WTC11 (cell line): ENCODE results near the gene KLHL25. TPM values are rescaled to one million over a fixed set of nuclear protein-coding genes. Genes with fewer than 3 reads are reported as not detected.

Source experiments
- ATAC-seq: fragments of 200-7000 bp; cut with Tn5 transposase; 2 replicates; pipeline ENCODE4 v1.10.0; 2021; ENCODE audit warnings: mild to moderate bottlenecking, moderate library complexity
- CTCF ChIA-PET: fragments of 300-600 bp; sonication (Branson Sonifier 250); formaldehyde crosslinking; loops from one replicate; lab custom pipeline; 2021; ENCODE audit warnings: antibody characterized with exemption; lab: Charles Lee
- POLR2A ChIA-PET: fragments of 350-600 bp; sonication (Branson Sonifier 250); formaldehyde crosslinking; loops from one replicate; lab custom pipeline; 2021; ENCODE audit warnings: antibody characterized with exemption; lab: Charles Lee
- DNase-seq: peaks from one replicate; pipeline ENCODE4 v3.0.0; 2021; ENCODE audit warnings: low spot score
- H3K27ac Mint-ChIP-seq: 2 replicates; pipeline ENCODE4 v1.8.0; 2021; ENCODE audit warnings: mixed read lengths
- H3K27me3 Mint-ChIP-seq: 2 replicates; pipeline ENCODE4 v1.8.0; 2021; ENCODE audit warnings: low read depth, mild to moderate bottlenecking, moderate library complexity, mixed read lengths
- H3K36me3 Mint-ChIP-seq: 2 replicates; pipeline ENCODE4 v1.8.0; 2021; ENCODE audit warnings: mixed read lengths
- H3K4me1 Mint-ChIP-seq: 2 replicates; pipeline ENCODE4 v1.8.0; 2022; ENCODE audit warnings: mixed read lengths
- H3K4me3 Mint-ChIP-seq: 2 replicates; pipeline ENCODE4 v1.8.0; 2021; ENCODE audit warnings: mild to moderate bottlenecking, moderate library complexity, mixed read lengths
- H3K9me3 Mint-ChIP-seq: 2 replicates; pipeline ENCODE4 v1.8.0; 2021; ENCODE audit warnings: mixed read lengths
- ATF2 ChIP-seq: sonication (generic); formaldehyde crosslinking; IDR thresholded peaks from 2 replicates; pipeline ENCODE4 v1.8.1; 2022; ENCODE audit warnings: low read depth, missing genetic modification reagents, borderline replicate concordance
- CREB1 ChIP-seq: sonication (generic); formaldehyde crosslinking; IDR thresholded peaks from 2 replicates; pipeline ENCODE4 v1.8.0; 2023; ENCODE audit warnings: mild to moderate bottlenecking, missing genetic modification reagents
- CREM ChIP-seq: sonication (generic); formaldehyde crosslinking; IDR thresholded peaks from 2 replicates; pipeline ENCODE4 v1.8.1; 2022; ENCODE audit warnings: mild to moderate bottlenecking, missing genetic modification reagents, moderate library complexity
- FOXJ3 ChIP-seq: sonication (generic); formaldehyde crosslinking; IDR thresholded peaks from 2 replicates; pipeline ENCODE4 v1.9.0; 2021; ENCODE audit warnings: missing genetic modification reagents, mild to moderate bottlenecking, borderline replicate concordance
- IRF1 ChIP-seq: sonication (generic); formaldehyde crosslinking; IDR thresholded peaks from 2 replicates; pipeline ENCODE4 v1.8.0; 2023; ENCODE audit warnings: missing genetic modification reagents
- IRF2 ChIP-seq: sonication (generic); formaldehyde crosslinking; IDR thresholded peaks from 2 replicates; pipeline ENCODE4 v1.8.0; 2022; ENCODE audit warnings: low read depth, missing genetic modification reagents, borderline replicate concordance
- JUN ChIP-seq: sonication (generic); formaldehyde crosslinking; IDR thresholded peaks from 2 replicates; pipeline ENCODE4 v1.8.0; 2023; ENCODE audit warnings: mild to moderate bottlenecking, missing genetic modification reagents
- MXD4 ChIP-seq: fragments of 250-450 bp; sonication (Bioruptor Pico); IDR thresholded peaks from 2 replicates; pipeline ENCODE4 v1.8.0; 2021; ENCODE audit warnings: mild to moderate bottlenecking, moderate library complexity, borderline replicate concordance
- NR3C1 ChIP-seq: sonication (generic); formaldehyde crosslinking; conservative IDR thresholded peaks from 2 replicates; pipeline ENCODE4 v1.8.1; 2023; ENCODE audit warnings: low read depth, mild to moderate bottlenecking, missing genetic modification reagents
- PRRX2 ChIP-seq: fragments of 250-450 bp; sonication (Bioruptor Pico); IDR thresholded peaks from 2 replicates; pipeline ENCODE4 v1.8.0; 2021; ENCODE audit warnings: mild to moderate bottlenecking
- RELA ChIP-seq: sonication (generic); formaldehyde crosslinking; IDR thresholded peaks from 2 replicates; pipeline ENCODE4 v1.8.1; 2022; ENCODE audit warnings: missing genetic modification reagents, mild to moderate bottlenecking, borderline replicate concordance
- SOX15 ChIP-seq: fragments of 250-450 bp; sonication (Bioruptor Pico); IDR thresholded peaks from 2 replicates; pipeline ENCODE4 v1.9.0; 2021; ENCODE audit warnings: mild to moderate bottlenecking
- TEAD1 ChIP-seq: sonication (generic); formaldehyde crosslinking; IDR thresholded peaks from 2 replicates; pipeline ENCODE4 v1.8.0; 2022; ENCODE audit warnings: mild to moderate bottlenecking, missing genetic modification reagents
- TEAD4 ChIP-seq: sonication (generic); formaldehyde crosslinking; IDR thresholded peaks from 2 replicates; pipeline ENCODE4 v1.8.0; 2022; ENCODE audit warnings: mild to moderate bottlenecking, missing genetic modification reagents
- TP53 ChIP-seq: sonication (generic); formaldehyde crosslinking; IDR thresholded peaks from 2 replicates; pipeline ENCODE4 v1.8.1; 2023; ENCODE audit warnings: mild to moderate bottlenecking, missing genetic modification reagents
- ZBTB21 ChIP-seq: sonication (generic); formaldehyde crosslinking; IDR thresholded peaks from 2 replicates; pipeline ENCODE4 v1.8.1; 2023; ENCODE audit warnings: mild to moderate bottlenecking, missing genetic modification reagents, borderline replicate concordance
- ZBTB43 ChIP-seq: sonication (generic); formaldehyde crosslinking; IDR thresholded peaks from 2 replicates; pipeline ENCODE4 v1.8.1; 2023; ENCODE audit warnings: mild to moderate bottlenecking, missing genetic modification reagents
- ZNF121 ChIP-seq: sonication (generic); formaldehyde crosslinking; IDR thresholded peaks from 2 replicates; pipeline ENCODE4 v1.8.0; 2023; ENCODE audit warnings: missing genetic modification reagents
- ZNF138 ChIP-seq: sonication (generic); formaldehyde crosslinking; conservative IDR thresholded peaks from 2 replicates; pipeline ENCODE4 v1.8.1; 2022; ENCODE audit warnings: mild to moderate bottlenecking, moderate library complexity, missing genetic modification reagents
- ZNF671 ChIP-seq: fragments of 250-450 bp; sonication (Bioruptor Pico); IDR thresholded peaks from 2 replicates; pipeline ENCODE4 v1.8.0; 2021; ENCODE audit warnings: mild to moderate bottlenecking
- total RNA-seq: library from RNA; stranded (reverse); gene quantifications from 3 replicates; pipeline ENCODE4 v1.2.3, GENCODE V29; 2021
- TF ChIP-seq, protein P1 (sequence below): sonication (generic); formaldehyde crosslinking; IDR thresholded peaks from 2 replicates; pipeline ENCODE4 v1.8.1; 2022; ENCODE audit warnings: mild to moderate bottlenecking, moderate library complexity, missing genetic modification reagents
- TF ChIP-seq, protein P2 (sequence below): sonication (generic); formaldehyde crosslinking; IDR thresholded peaks from 2 replicates; pipeline ENCODE4 v1.8.1; 2023; ENCODE audit warnings: mild to moderate bottlenecking, missing genetic modification reagents, borderline replicate concordance
- TF ChIP-seq, protein P3 (sequence below): sonication (generic); formaldehyde crosslinking; IDR thresholded peaks from 2 replicates; pipeline ENCODE4 v1.8.1; 2023; ENCODE audit warnings: mild to moderate bottlenecking, moderate library complexity, missing genetic modification reagents
- TF ChIP-seq, protein P4 (sequence below): sonication (generic); formaldehyde crosslinking; IDR thresholded peaks from 2 replicates; pipeline ENCODE4 v1.8.1; 2023; ENCODE audit warnings: mild to moderate bottlenecking, missing genetic modification reagents, moderate library complexity

The KLHL25 gene
- total RNA-seq, 1 experiment from 2014 or later = 14.1 TPM

GRCh38 chr15:85716261-85716660 lies 78.5 kb downstream of the KLHL25 start (continued):
- TF ChIP-seq ATF2 (CRISPR knock-in tag) (no peak), RELA (CRISPR knock-in tag) (no peak), ZNF138 (CRISPR knock-in tag) (no peak), ZNF671 (no peak), MXD4 (no peak), PRRX2 (no peak), IRF1 (CRISPR knock-in tag) (no peak)
- TF ChIP-seq, protein P1, sequence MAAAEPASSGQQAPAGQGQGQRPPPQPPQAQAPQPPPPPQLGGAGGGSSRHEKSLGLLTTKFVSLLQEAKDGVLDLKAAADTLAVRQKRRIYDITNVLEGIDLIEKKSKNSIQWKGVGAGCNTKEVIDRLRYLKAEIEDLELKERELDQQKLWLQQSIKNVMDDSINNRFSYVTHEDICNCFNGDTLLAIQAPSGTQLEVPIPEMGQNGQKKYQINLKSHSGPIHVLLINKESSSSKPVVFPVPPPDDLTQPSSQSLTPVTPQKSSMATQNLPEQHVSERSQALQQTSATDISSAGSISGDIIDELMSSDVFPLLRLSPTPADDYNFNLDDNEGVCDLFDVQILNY = no peak
- TF ChIP-seq, protein P2, sequence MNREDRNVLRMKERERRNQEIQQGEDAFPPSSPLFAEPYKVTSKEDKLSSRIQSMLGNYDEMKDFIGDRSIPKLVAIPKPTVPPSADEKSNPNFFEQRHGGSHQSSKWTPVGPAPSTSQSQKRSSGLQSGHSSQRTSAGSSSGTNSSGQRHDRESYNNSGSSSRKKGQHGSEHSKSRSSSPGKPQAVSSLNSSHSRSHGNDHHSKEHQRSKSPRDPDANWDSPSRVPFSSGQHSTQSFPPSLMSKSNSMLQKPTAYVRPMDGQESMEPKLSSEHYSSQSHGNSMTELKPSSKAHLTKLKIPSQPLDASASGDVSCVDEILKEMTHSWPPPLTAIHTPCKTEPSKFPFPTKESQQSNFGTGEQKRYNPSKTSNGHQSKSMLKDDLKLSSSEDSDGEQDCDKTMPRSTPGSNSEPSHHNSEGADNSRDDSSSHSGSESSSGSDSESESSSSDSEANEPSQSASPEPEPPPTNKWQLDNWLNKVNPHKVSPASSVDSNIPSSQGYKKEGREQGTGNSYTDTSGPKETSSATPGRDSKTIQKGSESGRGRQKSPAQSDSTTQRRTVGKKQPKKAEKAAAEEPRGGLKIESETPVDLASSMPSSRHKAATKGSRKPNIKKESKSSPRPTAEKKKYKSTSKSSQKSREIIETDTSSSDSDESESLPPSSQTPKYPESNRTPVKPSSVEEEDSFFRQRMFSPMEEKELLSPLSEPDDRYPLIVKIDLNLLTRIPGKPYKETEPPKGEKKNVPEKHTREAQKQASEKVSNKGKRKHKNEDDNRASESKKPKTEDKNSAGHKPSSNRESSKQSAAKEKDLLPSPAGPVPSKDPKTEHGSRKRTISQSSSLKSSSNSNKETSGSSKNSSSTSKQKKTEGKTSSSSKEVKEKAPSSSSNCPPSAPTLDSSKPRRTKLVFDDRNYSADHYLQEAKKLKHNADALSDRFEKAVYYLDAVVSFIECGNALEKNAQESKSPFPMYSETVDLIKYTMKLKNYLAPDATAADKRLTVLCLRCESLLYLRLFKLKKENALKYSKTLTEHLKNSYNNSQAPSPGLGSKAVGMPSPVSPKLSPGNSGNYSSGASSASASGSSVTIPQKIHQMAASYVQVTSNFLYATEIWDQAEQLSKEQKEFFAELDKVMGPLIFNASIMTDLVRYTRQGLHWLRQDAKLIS (CRISPR knock-in tag) = no peak

- CTCF ChIA-PET = interaction anchor here (1.0 kb wide), 1 partner anchor 147 kb away, joined by 4 read pairs; no protein-coding TSS in a partner anchor
- Mint-ChIP-seq H3K27me3 (no peaks in the 10 kb centered on the region), H3K4me1 (peaks cover 18% of the 10 kb centered on the region), H3K9me3 (no peaks in the 10 kb centered on the region)
- 0 out of 2 replicates have a peak, but pooled peaks have one; percentile 50 for TF ChIP-seq ZNF121 (CRISPR knock-in tag)
- TF ChIP-seq CREM (CRISPR knock-in tag) = no peak
- TF ChIP-seq ZNF138 (CRISPR knock-in tag) = no peak
- TF ChIP-seq ZBTB21 (CRISPR knock-in tag) = no peak
- no peak for TF ChIP-seq TEAD4 (CRISPR knock-in tag)
- TF ChIP-seq FOXJ3 (CRISPR knock-in tag) = no peak
- TF ChIP-seq SOX15 (CRISPR knock-in tag) = no peak
- TF ChIP-seq TEAD1 (CRISPR knock-in tag) = no peak
- no peak for TF ChIP-seq TP53 (CRISPR knock-in tag)
- TF ChIP-seq, all 79 proteins: peak for 1
- no peak for ATAC-seq
- no peak overlapping the region for H3K27ac Mint-ChIP-seq
- H3K4me3 Mint-ChIP-seq = no peak overlapping the region
- H3K36me3 Mint-ChIP-seq = peaks cover 18% of the 10 kb centered on the region
- no peak for DNase-seq
- POLR2A ChIA-PET = no interaction called here
These were observed 83.0 kb downstream of the KLHL25 start for GRCh38 chr15:85711580-85712192.

- ChIA-PET CTCF (interaction anchor here (0.5 kb wide), 1 partner anchor 233 kb away, joined by 3 read pairs; no protein-coding TSS in a partner anchor), POLR2A (no interaction called here)
- H3K4me1 Mint-ChIP-seq = peaks cover 22% of the 10 kb centered on the region
- ATAC-seq = no peak
- no peaks in the 10 kb centered on the region for H3K9me3 Mint-ChIP-seq
- no peaks in the 10 kb centered on the region for H3K27me3 Mint-ChIP-seq
- H3K27ac Mint-ChIP-seq = no peak overlapping the region
- no peak for DNase-seq
- H3K4me3 Mint-ChIP-seq = no peak overlapping the region
- peaks cover 18% of the 10 kb centered on the region for H3K36me3 Mint-ChIP-seq
- TF ChIP-seq CREB1 = no peak
- TF ChIP-seq, protein P3, sequence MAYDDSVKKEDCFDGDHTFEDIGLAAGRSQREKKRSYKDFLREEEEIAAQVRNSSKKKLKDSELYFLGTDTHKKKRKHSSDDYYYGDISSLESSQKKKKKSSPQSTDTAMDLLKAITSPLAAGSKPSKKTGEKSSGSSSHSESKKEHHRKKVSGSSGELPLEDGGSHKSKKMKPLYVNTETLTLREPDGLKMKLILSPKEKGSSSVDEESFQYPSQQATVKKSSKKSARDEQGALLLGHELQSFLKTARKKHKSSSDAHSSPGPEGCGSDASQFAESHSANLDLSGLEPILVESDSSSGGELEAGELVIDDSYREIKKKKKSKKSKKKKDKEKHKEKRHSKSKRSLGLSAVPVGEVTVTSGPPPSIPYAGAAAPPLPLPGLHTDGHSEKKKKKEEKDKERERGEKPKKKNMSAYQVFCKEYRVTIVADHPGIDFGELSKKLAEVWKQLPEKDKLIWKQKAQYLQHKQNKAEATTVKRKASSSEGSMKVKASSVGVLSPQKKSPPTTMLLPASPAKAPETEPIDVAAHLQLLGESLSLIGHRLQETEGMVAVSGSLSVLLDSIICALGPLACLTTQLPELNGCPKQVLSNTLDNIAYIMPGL (CRISPR knock-in tag) = no peak
- TF ChIP-seq NR3C1 = no peak
- TF ChIP-seq ZBTB43 = no peak
- TF ChIP-seq IRF2 = no peak
- TF ChIP-seq, protein P4, sequence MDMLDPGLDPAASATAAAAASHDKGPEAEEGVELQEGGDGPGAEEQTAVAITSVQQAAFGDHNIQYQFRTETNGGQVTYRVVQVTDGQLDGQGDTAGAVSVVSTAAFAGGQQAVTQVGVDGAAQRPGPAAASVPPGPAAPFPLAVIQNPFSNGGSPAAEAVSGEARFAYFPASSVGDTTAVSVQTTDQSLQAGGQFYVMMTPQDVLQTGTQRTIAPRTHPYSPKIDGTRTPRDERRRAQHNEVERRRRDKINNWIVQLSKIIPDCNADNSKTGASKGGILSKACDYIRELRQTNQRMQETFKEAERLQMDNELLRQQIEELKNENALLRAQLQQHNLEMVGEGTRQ (CRISPR knock-in tag) = no peak
- no peak for TF ChIP-seq JUN (CRISPR knock-in tag)
- no peak for TF ChIP-seq ZNF121 (CRISPR knock-in tag)
These were observed 84.3 kb downstream of the KLHL25 start for GRCh38 chr15:85710340-85710842.
